Esophagus squamous epithelium (tissue), 5 donors: ENCODE results near the gene CEP78. TPM values are rescaled to one million over a fixed set of nuclear protein-coding genes. Genes with fewer than 3 reads are reported as not detected.
A peak's percentile ranks its signal among the peaks of the same experiment; 100 is the strongest.
"Not testable (repeated sequence)": the region's sequence is repeated elsewhere in the genome, so short reads cannot be mapped to it uniquely, and the experiment has no call there.

Experiments used
- DNase-seq: peaks from one replicate; lab custom pipeline; 2025; lab: John Stamatoyannopoulos, UW
- H3K27ac ChIP-seq, 4 donors: fragments of 200-600 bp; sonication (generic); one replicate each; pipeline ENCODE4 v1.5.1; 2016 to 2019; ENCODE audit warnings: mild to moderate bottlenecking in 1 of 4
- H3K27me3 ChIP-seq, 4 donors: fragments of 200-600 bp; sonication (generic); 1 replicate in 3 of 4; 2 replicates in 1 of 4; pipeline versions ENCODE4 v1.5.1 to v1.6.0; 2017 to 2021; ENCODE audit warnings: antibody characterized with exemption in 1 of 4
- H3K36me3 ChIP-seq, 3 donors: fragments of 200-600 bp; sonication (generic); one replicate each; pipeline ENCODE4 v1.5.1; 2016 to 2019
- H3K4me1 ChIP-seq, 3 donors: fragments of 200-600 bp; sonication (generic); one replicate each; pipeline ENCODE4 v1.5.1; 2017 to 2019
- H3K4me3 ChIP-seq, 4 donors: fragments of 200-600 bp; sonication (generic); 1 replicate in 3 of 4; 2 replicates in 1 of 4; pipeline ENCODE4 v1.5.1; 2016 to 2019; ENCODE audit warnings: mild to moderate bottlenecking in 2 of 4, moderate library complexity in 1 of 4
- H3K9me3 ChIP-seq, 3 donors: fragments of 200-600 bp; sonication (generic); one replicate each; pipeline ENCODE4 v1.5.1; 2016 to 2019
- POLR2A ChIP-seq, 4 donors: fragments of 450-650 bp; IDR thresholded peaks; one replicate each; pipeline ENCODE4 v1.6.1; 2017; ENCODE audit warnings: antibody characterized with exemption in 4 of 4, mild to moderate bottlenecking in 4 of 4, moderate library complexity in 3 of 4
- WGBS, 2 donors: methylation state at CpG; one replicate each; pipeline ENCODE4 v1.1.5; 2018; 5-methylcytosine and 5-hydroxymethylcytosine counted together
- intact Hi-C: fragments of 100-400 bp; cut with DNase I; formaldehyde crosslinking; loops from one replicate; pipeline ENCODE4 v1.15.0; 2022
- total RNA-seq, 4 donors: library from RNA; depleted of rRNA; stranded (reverse); fragments of >200 nt; gene quantifications; one replicate each; pipeline ENCODE4 v1.1.0, GENCODE V29; 2016
- TF ChIP-seq, protein P1 (sequence below), 6 experiments: fragments of 450-650 bp in 4 of 6; fragments of 200-600 bp in 2 of 6; sonication (generic) in 2 of 6; IDR thresholded peaks; one replicate each; pipeline ENCODE4 v1.5.1; 2016 to 2019; ENCODE audit warnings: antibody characterized with exemption in 6 of 6, mild to moderate bottlenecking in 4 of 6, moderate library complexity in 4 of 6
- donor health status: DM: yes; HTN: yes; CAD: no.

The CEP78 gene
- total RNA-seq, 4 donors from 2014 or later: 8.6 to 14.6 (median 11.2) TPM

DNA sequence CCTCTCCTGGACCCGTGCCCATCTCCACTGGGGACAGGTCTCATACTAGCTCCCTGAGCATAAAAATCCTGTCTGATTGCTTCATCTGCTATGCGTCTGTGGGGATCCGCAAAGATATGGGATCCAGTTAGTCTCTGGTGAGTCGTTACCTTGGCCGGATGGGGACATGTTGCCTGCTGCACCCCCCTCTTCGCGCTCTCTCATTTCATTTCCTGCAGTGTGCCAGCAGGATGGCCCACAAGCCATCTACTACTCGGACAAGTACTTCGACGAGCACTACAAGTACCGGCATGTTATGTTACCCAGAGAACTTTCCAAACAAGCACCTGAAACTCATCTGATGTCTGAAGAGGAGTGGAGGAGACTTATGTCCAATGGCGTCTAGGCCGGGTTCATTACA is 17.0 kb upstream of the CEP78 start:
- Histone ChIP-seq H3K4me3 (no peak overlapping the region), H3K9me3 (no peaks in the 10 kb centered on the region), H3K4me1 (no peaks in the 10 kb centered on the region), H3K36me3 (no peaks in the 10 kb centered on the region), H3K27ac (no peak overlapping the region), H3K27me3 (no peaks in the 10 kb centered on the region)
- DNase-seq: no peak
- TF ChIP-seq POLR2A (IDR thresholded peaks at IDR 0.05): no peak
- WGBS, 2 donors: 75 to 81% methylated on average over 9 to 13 of the region's 13 CpGs
- intact Hi-C loops: no loop called here

DNA sequence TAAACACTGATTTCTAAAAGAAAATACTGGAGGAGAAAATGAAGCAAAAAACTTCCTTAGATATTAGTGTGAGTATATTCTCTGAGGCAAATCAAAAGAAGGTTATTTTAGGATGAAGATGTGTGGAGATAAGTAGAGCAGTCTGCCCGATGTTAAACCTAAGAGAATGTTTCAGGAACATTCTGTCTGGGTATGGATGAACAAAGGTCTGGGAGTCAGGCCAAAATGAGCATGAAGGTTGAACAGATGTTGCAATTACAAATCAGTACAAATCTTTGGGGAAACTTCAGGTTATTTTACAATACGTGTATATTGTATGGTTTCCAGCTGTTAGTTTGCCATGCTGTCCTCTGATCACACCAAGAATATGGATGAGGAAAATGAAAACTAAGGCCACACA is 14.4 kb upstream of the CEP78 start:
- 41 to 70% methylated on average over 2 of the region's 2 CpGs for WGBS, 2 donors
- no peak overlapping the region for H3K27ac ChIP-seq
- no peak for DNase-seq
- H3K4me3 ChIP-seq: no peak overlapping the region
- no peak for TF ChIP-seq POLR2A (IDR thresholded peaks at IDR 0.05)
- H3K9me3 ChIP-seq: no peaks in the 10 kb centered on the region
- H3K36me3 ChIP-seq: no peaks in the 10 kb centered on the region
- H3K4me1 ChIP-seq: no peaks in the 10 kb centered on the region
- H3K27me3 ChIP-seq: no peaks in the 10 kb centered on the region
- intact Hi-C loops: no loop called here

DNA sequence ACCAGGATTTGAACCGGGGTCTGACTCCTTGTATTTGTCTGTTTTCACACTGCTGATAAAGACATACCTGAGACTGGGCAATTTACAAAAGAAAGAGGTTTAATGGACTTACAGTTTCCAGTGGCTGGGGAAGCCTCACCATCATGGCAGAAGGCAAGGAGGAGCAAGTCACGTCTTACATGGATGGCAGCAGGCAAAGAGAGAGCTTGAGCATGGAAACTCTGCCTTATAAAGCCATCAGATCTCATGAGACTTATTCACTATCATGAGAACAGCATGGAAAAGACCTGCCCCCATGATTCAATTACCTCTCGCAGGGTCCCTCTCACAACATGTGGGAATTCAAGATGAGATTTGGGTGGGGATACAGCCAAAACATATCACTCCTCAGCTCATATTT is 14.0 kb upstream of the CEP78 start:
- H3K4me3 ChIP-seq, H3K4me1 ChIP-seq, H3K27ac ChIP-seq, H3K36me3 ChIP-seq, H3K27me3 ChIP-seq, DNase-seq, H3K9me3 ChIP-seq, intact Hi-C loops: not testable (repeated sequence)
- 80 to 85% methylated on average over 3 of the region's 3 CpGs for WGBS, 2 donors

DNA sequence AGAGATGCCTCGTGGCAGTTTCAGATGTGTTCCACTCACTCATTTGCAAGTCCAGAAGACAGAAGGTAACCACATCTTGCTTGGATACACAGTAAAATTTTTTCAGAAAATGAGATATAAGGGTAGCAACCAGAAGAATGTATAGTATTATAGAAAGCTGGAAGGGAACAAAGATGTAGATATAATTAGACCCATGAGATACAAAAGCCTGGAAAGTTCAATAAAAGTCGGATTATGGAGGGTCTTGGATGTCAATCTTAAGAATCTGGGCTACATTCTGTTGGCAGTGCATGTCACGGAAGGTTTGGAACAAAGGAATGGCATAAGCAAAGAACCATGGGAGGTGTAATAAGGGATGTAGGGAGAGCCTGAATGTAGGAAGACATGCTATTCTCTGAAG is 5.1 kb upstream of the CEP78 start:
- TF ChIP-seq, protein P1, sequence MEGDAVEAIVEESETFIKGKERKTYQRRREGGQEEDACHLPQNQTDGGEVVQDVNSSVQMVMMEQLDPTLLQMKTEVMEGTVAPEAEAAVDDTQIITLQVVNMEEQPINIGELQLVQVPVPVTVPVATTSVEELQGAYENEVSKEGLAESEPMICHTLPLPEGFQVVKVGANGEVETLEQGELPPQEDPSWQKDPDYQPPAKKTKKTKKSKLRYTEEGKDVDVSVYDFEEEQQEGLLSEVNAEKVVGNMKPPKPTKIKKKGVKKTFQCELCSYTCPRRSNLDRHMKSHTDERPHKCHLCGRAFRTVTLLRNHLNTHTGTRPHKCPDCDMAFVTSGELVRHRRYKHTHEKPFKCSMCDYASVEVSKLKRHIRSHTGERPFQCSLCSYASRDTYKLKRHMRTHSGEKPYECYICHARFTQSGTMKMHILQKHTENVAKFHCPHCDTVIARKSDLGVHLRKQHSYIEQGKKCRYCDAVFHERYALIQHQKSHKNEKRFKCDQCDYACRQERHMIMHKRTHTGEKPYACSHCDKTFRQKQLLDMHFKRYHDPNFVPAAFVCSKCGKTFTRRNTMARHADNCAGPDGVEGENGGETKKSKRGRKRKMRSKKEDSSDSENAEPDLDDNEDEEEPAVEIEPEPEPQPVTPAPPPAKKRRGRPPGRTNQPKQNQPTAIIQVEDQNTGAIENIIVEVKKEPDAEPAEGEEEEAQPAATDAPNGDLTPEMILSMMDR (IDR thresholded peaks at IDR 0.05): no peak
- no peak for TF ChIP-seq POLR2A (IDR thresholded peaks at IDR 0.05)
- intact Hi-C loops: no loop called here
- Histone ChIP-seq H3K27ac (no peak overlapping the region), H3K9me3 (no peaks in the 10 kb centered on the region), H3K36me3 (no peaks in the 10 kb centered on the region), H3K4me3 (no peak overlapping the region), H3K4me1 (peaks cover 0 to 11% (median 3%) of the 10 kb centered on the region in 3 donors), H3K27me3 (no peaks in the 10 kb centered on the region)
- 66 to 67% methylated on average over 3 of the region's 3 CpGs for WGBS, 2 donors
- no peak for DNase-seq

DNA sequence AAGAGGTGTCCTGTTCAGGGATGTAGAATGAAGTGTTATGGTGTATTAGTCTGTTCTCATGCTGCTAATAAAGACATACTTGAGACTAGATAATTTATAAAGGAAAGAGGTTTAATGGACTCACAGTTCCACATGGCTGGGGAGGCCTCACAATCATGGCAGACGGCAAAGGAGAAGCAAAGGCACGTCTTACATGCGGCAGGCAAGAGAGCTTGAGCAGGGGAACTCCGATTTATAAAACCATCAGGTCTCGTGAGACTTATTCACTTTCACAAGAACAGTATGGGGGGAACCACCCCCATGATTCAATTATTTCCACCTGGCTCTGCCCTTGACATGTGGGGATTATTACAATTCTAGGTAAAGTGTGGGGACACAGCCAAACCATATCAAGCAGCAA is 3.4 kb upstream of the CEP78 start:
- H3K9me3 ChIP-seq, H3K27me3 ChIP-seq, H3K4me3 ChIP-seq, DNase-seq, H3K27ac ChIP-seq, intact Hi-C loops, H3K36me3 ChIP-seq: not testable (repeated sequence)
- peaks cover 0 to 23% (median 5%) of the 10 kb centered on the region in 3 donors for H3K4me1 ChIP-seq
- WGBS, 2 donors: 73 to 86% methylated on average over 5 of the region's 5 CpGs

DNA sequence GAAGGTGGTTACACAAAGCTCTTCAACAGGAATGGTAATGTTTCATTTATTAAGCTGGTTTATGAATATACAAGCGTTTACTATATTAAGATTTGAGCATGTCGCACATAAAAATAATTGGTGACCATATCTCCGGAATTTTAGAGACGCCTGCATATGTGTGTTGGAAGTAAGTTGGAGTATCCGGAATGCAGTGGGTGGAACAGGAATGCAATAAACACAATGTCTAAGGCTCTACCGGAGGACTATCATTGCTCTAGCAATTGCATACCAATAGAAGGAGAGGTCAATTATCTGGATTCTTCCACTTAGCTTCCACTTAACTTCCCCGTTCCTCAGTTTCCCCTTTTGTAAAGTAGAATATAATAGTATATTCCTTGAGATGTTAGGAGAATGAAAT is 1.1 kb upstream of the CEP78 start:
- TF ChIP-seq, protein P1 (IDR thresholded peaks at IDR 0.05): no peak
- no peak for TF ChIP-seq POLR2A (IDR thresholded peaks at IDR 0.05)
- Histone ChIP-seq H3K27me3 (no peaks in the 10 kb centered on the region), H3K27ac (no peak overlapping the region), H3K36me3 (peaks cover 0 to under 1% (median 0%) of the 10 kb centered on the region in 3 donors), H3K4me3 (peak overlapping the region; percentile 68 to 84 (median 74)), H3K4me1 (peaks cover 0 to 29% (median 5%) of the 10 kb centered on the region in 3 donors), H3K9me3 (no peaks in the 10 kb centered on the region)
- intact Hi-C loops: no loop called here
- 62% methylated on average over 7 of the region's 7 CpGs for WGBS, 2 donors
- no peak for DNase-seq

DNA sequence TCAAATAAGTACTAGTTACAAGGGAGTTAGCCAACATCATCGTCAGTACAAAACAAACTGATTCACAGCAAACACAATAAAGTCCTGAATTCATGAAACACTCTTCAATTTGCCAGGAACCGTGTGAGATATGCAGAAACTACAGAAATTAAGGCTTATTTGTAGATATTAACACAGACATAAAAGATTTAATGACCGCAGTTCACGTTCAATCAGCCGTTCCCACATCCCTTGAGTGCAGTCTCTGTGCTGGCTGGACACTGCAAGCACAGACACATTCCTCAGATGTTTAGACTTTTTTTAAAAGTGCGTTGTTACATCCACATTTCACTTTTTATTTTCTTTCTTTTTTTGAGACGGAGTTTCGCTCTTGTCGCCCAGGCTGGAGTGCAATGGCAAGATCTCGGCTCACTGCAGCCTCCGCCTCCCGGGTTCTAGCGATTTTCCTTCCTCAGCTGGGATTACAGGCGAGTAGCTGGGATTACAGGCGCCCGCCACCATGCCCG is 566 bp upstream of the CEP78 start:
- H3K27me3 ChIP-seq: no peaks in the 10 kb centered on the region
- peak overlapping the region; percentile 80 to 88 (median 87) for H3K27ac ChIP-seq
- DNase-seq: no peak
- H3K4me1 ChIP-seq: peaks cover 0 to 29% (median 5%) of the 10 kb centered on the region in 3 donors
- peaks cover 0 to 6% (median 0%) of the 10 kb centered on the region in 3 donors for H3K36me3 ChIP-seq
- intact Hi-C loops: no loop called here
- H3K9me3 ChIP-seq: no peaks in the 10 kb centered on the region
- 1 to 2% methylated on average over 17 of the region's 17 CpGs for WGBS, 2 donors
- TF ChIP-seq, protein P1 (IDR thresholded peaks at IDR 0.05): no peak
- no peak for TF ChIP-seq POLR2A (IDR thresholded peaks at IDR 0.05)
- peak overlapping the region; percentile 68 to 84 (median 74) for H3K4me3 ChIP-seq
